GM21423 (cell line): ENCODE results near the gene POLR2I.
A peak's percentile ranks its signal among the peaks of the same experiment; 100 is the strongest.

Experiments used
- ATAC-seq: cut with Tn5 transposase; IDR thresholded peaks from one replicate; pipeline ENCODE4 v1.9.1; 2021; ENCODE audit warnings: mild to moderate bottlenecking, moderate library complexity; ENCODE audit not compliant: unreplicated experiment

POLR2I gene

DNA sequence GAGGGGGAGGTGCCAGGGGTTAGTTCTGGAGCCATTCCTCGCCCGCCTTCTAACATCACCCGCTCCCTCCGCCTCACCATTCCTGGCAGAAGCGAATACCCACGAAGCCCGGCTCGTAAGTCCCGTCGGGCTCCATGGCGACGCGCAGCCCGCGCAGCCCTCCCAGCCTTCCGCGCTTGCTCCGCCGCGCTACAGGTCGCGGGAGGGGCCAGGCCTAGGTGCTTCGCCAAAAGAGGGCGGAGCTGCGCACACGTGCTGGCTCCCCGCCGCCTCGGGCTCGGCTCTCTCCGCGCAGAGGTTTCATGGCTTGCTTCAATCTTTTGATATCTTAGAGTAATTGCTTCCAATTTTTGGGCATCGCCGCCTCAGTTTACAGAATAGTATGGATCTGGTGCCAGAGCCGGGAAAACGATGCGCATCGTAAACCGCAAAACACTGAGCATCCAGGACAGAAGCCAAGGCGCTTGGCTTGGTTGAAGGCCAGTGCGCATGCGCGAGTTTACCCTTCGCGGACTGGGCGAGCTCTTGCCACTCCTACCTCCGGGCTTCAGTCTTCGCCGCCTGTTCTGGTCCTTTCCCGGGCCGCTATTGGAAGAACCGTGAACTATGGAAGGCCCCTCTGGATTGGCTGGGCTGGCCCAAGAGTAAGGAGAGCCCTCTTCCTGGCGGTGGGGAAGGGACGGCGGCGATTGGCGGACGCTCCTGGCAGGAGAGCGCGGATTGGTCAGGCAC, at the start of gene POLR2I:
POLR2I (minus strand) TSS at position 155 of the 732 bp plus-strand sequence; CDS start at position 136, 19 bp downstream.
- peak; percentile 73 for ATAC-seq

DNA sequence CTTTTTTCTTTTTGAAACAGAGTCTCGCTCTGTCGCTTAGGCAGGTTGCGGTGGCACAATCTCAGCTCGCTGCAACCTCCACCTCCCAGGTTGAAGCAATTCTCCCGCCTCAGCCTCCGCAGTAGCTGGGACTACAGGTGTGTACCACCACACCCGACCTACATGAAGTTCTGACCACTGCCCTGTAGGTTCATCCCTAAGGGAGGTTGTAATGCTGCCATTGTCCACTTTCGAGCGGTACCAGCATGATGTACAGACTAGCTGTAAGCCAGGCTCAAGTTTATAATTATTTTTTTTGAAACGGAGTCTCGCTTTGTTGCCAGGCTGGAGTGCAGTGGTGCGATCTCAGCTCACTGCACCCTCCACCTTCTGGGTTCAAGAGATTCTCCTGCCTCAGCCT, 49.1 kb upstream of the POLR2I start:
- no peak for ATAC-seq

DNA sequence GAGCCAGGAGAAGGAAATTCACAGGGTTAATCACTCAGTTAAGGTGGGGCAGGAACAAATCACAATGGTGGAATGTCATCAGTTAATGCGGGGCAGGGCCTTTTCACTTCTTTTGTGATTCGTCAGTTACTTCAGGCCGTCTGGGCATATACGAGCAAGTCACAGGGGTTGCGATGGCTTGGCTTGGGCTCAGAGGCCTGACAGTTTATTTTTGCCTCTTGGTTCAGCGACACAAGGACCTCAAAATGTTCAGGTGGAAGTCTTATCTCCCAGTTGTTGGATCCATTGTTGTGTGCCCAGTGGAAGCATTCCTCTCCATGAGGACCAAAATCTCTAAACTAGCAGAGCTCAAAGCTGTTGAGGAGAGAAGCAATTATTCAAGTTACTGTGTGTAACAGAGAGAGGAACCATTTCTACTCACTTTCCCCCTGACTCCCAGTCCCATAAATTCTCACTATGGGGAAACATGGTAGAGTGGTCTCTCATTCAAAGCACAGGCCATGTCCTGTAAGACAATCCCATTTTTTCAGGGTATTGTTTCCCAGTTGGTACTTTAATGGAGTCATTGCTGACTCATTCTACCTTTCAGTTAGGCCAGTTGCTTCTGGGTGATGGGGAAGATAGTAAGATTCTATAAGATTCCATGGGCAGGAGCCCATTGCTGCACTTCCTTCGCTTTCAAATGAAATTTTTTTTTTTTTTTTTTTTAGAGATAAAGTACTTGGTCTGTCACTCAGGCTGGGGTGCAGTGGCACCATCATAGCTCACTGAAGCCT, 46.3 kb upstream of the POLR2I start:
- ATAC-seq = no peak

GRCh38 chr19:36153126-36153525, 38.5 kb upstream of the POLR2I start:
- ATAC-seq = no peak

DNA sequence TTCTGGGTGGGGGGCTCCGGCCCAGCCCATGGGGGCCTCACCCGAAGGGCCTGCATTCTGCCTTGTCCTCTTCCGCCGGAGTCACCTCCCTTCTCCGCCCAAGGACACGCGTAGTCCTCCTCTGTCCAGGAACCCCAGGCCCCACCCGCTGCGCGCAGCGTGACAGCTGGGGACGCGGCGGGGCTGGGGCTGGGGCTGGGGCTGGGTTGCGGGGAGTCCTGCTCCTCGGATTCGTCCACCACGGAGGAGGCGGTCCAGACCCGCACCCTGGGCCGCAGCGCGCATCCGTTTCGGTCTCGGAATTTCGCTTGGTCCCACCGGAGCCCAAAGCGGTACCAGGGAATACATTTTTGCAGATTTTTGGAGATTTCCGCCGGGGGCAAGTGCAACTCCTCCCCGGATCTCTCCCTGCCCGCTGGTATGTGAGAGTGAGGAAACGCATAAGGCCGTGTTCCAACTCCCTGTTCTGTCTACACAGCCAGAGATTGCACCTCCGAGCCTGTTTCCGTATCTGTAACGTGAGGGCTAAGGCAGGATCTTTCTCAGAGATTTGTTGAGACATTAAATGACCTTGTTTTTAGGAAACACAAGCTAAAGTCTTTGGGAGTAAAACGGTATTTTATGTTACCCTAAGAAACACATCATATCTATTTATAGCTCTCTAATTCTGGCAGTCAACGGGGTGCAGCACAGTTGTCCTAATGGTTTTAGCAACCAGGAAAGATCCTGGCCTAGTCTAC, 37.8 kb upstream of the POLR2I start, which contains the start of gene COX7A1:
COX7A1 (minus strand) TSS at position 96 of the 740 bp plus-strand sequence; CDS start at position 56, 40 bp downstream.
- no peak for ATAC-seq

DNA sequence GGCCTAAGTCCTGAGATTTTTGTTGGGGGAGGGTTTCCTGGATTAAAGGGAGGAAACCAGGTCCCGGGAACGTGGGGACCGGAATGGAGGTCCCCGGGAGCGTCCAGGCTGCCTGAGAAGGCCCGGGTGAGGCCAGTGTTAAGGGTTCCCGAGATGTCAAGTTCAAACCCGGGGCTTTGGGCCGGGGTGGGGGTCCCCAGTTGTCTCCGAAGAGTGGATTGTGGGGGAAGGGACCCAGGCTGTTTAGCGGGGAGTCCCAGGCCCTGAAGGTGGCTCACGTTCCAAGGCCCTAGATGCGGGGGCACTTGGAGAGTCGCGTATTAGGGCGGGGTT, 37.3 kb upstream of the POLR2I start:
- ATAC-seq = no peak

DNA sequence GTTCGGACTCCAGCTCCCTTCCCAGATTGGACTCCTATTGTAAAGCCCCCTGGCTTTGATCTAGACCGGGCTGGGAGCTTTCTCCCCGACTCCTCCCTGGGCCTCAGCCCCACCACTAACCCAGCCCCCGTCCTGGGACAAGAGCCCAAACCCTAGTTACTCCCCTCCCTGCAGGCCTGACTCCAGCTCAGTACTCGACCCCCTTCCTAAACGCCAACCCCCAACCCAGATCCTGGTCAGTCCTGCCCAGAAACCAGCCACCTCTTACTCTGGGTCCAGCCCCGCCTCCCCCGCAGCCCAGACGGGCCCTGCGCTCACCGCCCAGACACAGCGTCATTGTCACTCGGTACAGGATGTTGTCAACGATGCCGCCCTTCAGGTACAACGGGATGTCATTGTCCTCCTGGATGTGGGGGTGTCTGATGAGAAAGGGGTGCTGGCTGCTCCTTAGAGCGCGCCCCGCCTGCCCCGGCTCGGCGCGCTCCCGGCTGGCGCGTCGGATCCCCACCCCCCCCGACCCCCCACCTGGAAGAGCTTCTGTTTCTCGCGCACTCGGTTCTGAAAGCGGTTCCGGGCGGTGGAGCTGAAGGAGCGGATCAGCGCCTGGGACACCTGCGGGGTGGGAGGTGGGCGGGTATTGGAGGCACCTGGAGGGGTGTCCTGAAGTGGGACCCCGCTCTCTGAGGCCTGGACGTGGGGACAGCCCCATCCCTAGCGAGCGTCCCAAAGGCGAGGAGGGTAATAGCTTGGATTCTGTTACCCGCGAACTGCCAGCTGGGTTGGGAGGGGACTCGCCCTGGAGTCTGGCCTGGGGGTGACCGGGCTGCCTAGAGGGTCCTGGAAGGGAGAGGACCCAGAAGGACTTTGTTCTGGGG, 36.7 kb upstream of the POLR2I start:
- ATAC-seq = no peak

DNA sequence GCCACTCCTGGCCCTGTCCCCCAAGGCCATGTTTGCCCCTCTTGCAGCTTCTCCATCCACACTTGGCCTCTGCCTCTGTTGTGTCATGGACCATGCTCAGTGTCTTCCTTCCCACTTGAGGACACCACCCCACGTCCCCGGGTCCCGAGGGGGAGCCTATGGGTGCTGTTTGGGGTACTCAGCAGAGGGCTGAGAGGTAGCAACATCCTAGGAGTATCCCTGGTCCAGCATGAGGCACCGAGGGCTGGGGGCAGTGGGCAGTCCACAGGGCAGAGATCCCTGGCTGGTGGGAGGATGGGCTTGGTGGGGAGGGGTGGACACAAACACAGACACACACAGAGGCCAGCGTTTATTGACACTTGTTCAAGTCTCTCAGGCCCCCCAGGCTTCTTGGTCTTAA, 35.9 kb upstream of the POLR2I start:
- no peak for ATAC-seq

DNA sequence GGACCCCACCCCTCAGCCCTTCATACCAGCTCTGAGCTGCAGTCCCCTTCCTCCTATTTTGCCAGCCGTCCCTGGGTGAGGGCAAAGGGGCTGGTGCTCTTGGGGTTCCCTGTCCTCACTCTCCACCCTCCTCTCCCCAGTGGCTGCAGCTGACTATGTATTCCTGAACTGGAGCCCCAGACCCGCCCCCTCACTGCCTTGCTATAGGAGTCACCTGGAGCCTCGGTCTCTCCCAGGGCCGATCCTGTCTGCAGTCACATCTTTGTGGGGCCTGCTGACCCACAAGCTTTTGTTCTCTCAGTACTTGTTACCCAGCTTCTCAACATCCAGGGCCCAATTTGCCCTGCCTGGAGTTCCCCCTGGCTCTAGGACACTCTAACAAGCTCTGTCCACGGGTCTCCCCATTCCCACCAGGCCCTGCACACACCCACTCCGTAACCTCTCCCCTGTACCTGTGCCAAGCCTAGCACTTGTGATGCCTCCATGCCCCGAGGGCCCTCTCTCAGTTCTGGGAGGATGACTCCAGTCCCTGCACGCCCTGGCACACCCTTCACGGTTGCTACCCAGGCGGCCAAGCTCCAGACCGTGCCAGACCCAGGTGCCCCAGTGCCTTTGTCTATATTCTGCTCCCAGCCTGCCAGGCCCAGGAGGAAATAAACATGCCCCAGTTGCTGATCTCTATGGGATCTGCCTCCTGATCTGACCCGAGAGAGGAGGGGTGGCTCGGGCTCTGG, 35.2 kb upstream of the POLR2I start:
- no peak for ATAC-seq

GRCh38 chr19:36144624-36145023, 29.9 kb upstream of the POLR2I start:
- no peak for ATAC-seq

GRCh38 chr19:36142496-36142895, 27.8 kb upstream of the POLR2I start:
- ATAC-seq = no peak

GRCh38 chr19:36142046-36142445, 27.4 kb upstream of the POLR2I start:
- no peak for ATAC-seq

DNA sequence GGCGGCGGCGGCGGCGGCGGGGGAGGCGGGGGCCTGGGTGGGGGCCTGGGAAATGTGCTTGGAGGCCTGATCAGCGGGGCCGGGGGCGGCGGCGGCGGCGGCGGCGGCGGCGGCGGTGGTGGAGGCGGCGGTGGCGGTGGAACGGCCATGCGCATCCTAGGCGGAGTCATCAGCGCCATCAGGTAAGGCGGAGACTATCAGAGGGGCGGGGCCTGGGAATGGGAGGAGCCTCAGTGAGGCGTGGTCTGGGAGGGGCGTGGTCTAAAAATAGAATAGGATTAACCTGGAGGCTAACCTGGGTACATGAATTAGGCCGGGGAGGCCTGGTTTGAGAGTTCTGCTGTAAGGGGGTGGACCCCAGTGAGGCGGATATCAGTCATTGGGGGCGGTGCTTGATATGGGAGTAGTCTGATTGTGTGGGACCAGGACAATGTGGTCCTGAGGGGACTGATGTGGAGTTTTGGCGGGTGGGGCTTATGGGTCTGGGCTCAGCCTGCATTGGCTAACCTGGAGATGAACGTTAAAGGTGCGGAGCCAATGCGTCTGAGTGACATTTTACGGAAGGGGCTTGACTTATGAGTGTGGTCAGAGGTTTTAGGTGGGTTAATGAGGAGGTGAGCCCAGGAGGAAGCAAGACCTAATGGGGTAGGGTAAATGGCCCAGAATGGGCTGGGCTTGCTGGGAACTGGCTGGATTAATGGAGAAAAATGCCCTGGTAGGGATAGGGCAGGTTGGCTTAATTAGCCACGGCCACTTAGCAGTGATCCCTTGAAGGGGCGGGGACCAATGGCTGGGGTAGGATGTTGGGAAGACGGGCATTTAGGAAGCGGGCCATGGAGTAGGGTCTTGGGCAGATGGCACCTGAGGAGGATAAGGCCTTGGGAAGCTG, 26.6 kb upstream of the POLR2I start:
- peak; percentile 47 for ATAC-seq

GRCh38 chr19:36140304-36141038, 25.8 kb upstream of the POLR2I start:
- peak; percentile 12 for ATAC-seq

DNA sequence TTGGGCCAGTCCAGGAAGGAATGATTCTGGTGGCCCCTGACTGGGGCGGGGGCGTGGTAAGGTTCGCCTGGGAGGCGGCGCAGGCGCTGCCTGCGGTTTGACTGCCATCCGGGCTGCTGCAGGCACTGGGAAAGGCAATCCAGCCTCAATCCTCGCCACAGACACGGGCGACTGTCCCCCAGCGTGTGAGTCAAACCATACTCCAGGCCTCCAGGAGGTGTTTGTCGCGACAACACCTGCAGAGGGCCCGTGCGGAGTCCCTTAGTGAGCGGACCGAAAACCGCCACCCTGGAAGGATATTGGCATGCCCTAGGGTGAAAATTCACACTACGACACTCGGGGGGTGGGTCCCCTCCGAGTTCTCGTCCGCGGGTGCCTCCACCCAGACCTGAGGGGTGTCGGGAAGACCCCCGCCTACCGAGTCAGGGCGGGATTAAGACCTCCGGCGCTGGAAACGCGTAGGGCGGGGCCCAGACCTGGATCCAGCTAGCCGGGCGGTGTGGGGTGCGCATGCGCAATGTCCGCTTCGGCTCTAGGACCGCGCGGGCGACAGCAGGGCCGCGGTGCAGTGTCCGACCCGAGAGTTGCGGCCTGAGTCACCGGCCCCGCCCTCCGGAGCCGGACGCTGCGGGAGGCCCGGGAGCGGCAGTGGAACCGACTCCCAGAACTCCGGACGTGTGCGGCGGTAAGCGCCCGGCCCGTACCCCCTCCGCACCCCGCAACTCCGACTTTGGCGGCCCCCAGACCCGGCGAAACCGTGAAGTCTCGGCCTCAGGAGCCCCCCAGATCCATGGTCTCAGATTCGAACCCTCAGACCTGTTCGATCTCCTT, 25.0 kb upstream of the POLR2I start, which contains the start of gene CAPNS1:
CAPNS1 (plus strand) TSS at position 594 of the 831 bp plus-strand sequence. CDS start 946 bp downstream, outside the sequence.
- peak; percentile 80 for ATAC-seq

DNA sequence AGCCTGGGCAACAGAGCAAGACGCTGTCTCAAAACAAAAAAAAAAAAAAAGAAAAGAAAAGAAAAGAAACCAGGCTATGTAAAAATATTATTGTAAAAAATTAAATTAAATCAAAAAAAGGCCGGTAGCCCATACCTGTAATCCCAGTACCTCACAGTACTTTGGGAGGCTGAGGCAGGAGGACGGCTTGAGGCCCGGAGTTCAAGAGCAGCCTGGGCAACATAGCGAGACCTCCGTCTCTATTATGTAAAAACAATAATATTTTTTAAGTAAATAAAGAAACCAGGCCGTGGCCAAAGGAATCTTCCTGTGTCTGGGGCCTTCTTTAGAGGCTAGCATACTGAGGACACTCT, 24.4 kb upstream of the POLR2I start:
- no peak for ATAC-seq

DNA sequence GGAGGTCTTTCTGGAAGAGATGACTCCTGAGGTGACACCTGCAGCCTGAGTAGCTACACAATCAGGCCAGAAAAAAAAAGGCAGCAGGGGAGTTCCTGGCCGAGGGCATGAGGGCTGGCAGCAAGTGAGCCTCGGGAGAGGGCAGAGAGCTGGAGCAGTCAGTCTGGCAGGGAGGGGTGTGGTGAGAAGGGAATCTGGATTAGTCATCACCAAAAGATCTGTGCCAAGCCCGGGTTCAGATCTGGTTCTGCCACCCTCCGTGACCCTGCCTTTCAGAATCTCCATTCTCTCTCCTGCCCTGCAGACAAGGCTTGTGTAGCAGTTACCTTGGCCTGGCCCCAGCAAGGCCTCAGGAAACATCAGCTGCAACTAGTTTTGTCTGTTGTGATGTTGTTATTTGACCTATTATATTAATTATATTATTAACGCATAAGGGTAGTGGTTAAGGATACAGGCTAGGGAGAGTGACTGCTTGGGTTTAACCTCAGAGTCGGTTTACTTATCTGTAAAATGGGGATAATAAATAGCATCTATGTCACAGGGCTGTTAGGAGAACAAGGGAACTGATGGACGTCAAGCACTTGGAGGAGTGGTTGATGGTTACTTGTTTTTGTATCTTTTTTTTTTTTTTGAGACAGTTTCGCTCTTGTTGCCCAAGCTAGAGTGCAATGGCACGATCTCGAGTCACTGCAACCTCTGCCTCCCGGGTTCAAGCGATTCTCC, 22.4 kb upstream of the POLR2I start:
- ATAC-seq = no peak
